Epithelial cell of esophagus (primary cell): ENCODE data around the gene GPBP1.

Experiments used
- DNase-seq: peaks from one replicate; pipeline ENCODE4 v3.0.0; 2010; ENCODE audit warnings: low read depth
- H3K4me3 ChIP-seq: 2 replicates; pipeline ENCODE4 v1.5.1; 2011; ENCODE audit warnings: mild to moderate bottlenecking, low read length, control low read depth
- TF ChIP-seq, protein P1 (sequence below): IDR thresholded peaks from 2 replicates; pipeline ENCODE4 v1.5.1; 2011; ENCODE audit warnings: low read depth, mild to moderate bottlenecking, low read length, control low read depth, inconsistent platforms; ENCODE audit not compliant: insufficient read depth; ENCODE audit errors: missing control alignments

The GPBP1 gene

DNA sequence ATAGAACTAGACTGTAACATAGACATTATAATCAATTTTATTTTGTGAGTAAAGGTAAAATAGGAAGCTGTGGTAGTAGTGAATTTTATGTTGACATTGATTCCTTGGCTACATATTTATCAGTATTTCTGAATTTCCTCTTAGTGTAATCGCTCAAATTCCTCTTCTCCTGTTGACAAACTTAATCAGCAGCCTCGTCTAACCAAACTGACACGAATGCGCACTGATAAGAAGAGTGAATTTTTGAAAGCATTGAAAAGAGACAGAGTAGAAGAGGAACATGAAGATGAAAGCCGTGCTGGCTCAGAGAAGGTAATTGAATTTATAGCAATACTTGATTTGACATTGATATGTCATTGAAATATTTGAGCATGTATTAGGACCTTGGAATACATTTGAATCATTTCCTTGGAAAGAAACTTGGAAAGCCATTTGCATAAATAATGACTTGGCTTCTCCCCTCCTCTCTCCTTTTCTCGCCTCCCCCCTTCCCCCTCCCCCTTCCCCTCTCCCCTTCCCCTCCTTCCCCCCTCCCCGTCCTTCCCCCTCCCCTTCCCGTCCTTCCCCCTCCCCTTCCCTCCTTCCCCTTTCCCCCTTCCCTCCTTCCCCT, 75.5 kb downstream of the GPBP1 start:
- DNase-seq, result no peak

GRCh38 chr5:57258052-57258451, 84.2 kb downstream of the GPBP1 start:
- TF ChIP-seq, protein P1, sequence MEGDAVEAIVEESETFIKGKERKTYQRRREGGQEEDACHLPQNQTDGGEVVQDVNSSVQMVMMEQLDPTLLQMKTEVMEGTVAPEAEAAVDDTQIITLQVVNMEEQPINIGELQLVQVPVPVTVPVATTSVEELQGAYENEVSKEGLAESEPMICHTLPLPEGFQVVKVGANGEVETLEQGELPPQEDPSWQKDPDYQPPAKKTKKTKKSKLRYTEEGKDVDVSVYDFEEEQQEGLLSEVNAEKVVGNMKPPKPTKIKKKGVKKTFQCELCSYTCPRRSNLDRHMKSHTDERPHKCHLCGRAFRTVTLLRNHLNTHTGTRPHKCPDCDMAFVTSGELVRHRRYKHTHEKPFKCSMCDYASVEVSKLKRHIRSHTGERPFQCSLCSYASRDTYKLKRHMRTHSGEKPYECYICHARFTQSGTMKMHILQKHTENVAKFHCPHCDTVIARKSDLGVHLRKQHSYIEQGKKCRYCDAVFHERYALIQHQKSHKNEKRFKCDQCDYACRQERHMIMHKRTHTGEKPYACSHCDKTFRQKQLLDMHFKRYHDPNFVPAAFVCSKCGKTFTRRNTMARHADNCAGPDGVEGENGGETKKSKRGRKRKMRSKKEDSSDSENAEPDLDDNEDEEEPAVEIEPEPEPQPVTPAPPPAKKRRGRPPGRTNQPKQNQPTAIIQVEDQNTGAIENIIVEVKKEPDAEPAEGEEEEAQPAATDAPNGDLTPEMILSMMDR, result no peak
- no peak for DNase-seq
- H3K4me3 ChIP-seq, result no peak overlapping the region

More for the DNA sequence above, 75.5 kb downstream of the GPBP1 start:
- no peak overlapping the region for H3K4me3 ChIP-seq
- TF ChIP-seq, protein P1, result no peak

DNA sequence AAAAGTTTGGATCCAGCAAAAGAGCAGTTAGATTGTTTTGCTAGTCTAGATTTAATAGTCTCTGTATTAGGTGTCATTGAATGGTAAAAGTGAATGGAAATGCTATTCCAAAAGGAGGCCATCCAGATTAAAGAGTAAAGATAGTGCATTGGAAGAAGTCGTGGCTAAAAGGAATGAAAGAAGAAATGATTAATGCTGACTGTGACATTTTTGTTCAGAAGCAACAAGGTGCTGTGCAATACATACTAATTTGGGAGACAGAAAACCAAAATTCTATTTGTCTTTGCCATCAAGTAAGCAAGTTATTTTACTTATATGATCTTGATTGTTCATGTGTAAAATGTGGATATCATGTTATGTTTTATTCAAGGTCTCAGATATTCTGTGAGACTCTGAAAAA, 85.1 kb downstream of the GPBP1 start:
- TF ChIP-seq, protein P1, result no peak
- no peak for DNase-seq

DNA sequence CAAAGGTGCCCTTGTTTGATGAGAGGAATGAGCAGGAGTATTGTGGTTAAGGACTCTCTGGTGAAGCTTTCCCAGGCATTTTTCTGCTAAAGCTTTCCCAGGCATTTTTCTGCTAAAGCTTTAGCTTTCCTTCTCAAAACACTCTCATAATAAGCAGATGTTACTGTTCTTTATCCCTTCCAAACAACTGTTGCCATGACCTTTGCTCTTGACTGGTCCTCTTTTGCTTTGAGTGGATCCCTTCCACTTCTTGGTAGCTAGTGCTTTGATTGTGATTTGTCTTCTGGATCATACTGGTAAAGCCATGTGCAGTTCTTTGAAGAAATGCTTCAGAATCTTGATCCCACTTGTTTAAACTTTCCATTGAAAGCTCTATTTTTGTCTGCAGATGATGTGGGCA, 85.8 kb downstream of the GPBP1 start:
- H3K4me3 ChIP-seq, result no peak overlapping the region
- TF ChIP-seq, protein P1, result no peak
- no peak for DNase-seq

More for the DNA sequence above, 85.1 kb downstream of the GPBP1 start:
- no peak overlapping the region for H3K4me3 ChIP-seq

GRCh38 chr5:57262541-57262940, 88.7 kb downstream of the GPBP1 start:
- no peak overlapping the region for H3K4me3 ChIP-seq
- DNase-seq, result no peak
- TF ChIP-seq, protein P1, result no peak

GRCh38 chr5:57267805-57268204, 93.9 kb downstream of the GPBP1 start:
- no peak for DNase-seq
- no peak overlapping the region for H3K4me3 ChIP-seq
- TF ChIP-seq, protein P1, result no peak

DNA sequence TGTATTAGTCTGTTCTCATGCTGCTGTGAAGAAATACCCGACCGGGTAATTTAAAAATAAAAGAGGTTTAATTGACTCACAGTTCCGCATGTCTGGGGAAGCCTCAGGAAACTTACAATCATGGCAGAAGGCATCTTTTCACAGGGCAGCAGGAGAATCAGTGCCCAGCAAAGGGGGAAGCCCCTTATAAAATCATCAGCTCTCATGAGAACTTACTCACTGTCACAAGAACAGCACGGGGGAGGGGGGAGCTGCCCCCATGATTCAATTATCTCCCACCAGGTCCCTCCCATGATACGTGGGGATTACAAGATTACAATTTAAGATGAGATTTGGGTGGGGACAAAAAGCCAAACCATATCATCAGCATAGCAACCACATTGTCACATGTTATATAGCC, 102.5 kb downstream of the GPBP1 start:
- DNase-seq, result no peak
- H3K4me3 ChIP-seq, result no peak overlapping the region
- TF ChIP-seq, protein P1, result no peak
